ENCODE measurements around the gene AGMO.

DNA sequence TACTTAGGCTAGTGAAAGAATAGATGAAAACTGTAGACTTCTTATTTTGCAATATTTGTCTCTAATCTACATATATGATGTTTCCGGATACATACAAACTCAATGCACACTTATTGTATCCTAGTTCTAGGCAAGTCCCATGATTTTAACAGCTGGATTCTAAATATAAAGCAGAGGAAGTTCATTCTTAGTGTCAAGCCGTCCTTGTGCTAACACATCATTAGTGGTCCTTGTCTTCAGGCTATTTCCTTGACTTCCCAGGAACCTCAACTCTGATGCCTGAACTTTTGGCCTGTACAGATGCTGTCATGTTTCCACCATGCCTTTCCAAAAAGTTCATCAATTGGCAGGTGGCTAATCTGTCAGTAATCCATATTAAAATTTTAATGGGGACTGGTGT lies 357.4 kb downstream of the AGMO start:
- TF ChIP-seq EZH2 (IDR thresholded peaks at IDR 0.05; ENCODE audit: low read depth, low read length, severe bottlenecking): no peak
- TF ChIP-seq, protein P1, sequence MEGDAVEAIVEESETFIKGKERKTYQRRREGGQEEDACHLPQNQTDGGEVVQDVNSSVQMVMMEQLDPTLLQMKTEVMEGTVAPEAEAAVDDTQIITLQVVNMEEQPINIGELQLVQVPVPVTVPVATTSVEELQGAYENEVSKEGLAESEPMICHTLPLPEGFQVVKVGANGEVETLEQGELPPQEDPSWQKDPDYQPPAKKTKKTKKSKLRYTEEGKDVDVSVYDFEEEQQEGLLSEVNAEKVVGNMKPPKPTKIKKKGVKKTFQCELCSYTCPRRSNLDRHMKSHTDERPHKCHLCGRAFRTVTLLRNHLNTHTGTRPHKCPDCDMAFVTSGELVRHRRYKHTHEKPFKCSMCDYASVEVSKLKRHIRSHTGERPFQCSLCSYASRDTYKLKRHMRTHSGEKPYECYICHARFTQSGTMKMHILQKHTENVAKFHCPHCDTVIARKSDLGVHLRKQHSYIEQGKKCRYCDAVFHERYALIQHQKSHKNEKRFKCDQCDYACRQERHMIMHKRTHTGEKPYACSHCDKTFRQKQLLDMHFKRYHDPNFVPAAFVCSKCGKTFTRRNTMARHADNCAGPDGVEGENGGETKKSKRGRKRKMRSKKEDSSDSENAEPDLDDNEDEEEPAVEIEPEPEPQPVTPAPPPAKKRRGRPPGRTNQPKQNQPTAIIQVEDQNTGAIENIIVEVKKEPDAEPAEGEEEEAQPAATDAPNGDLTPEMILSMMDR (IDR thresholded peaks at IDR 0.05; ENCODE audit: control extremely low read depth in 1 of 3, insufficient read depth in 1 of 3, low read depth in 1 of 3, low read length in 3 of 3): no peak
- TF ChIP-seq POLR2AphosphoS5 (IDR thresholded peaks at IDR 0.05; ENCODE audit: low read depth, low read length): no peak
- no peak for TF ChIP-seq CREB1 (IDR thresholded peaks at IDR 0.05)
- no peak for TF ChIP-seq ATF3 (IDR thresholded peaks at IDR 0.05; ENCODE audit: insufficient read depth, low read depth, low read length)
- TF ChIP-seq POLR2A (IDR thresholded peaks at IDR 0.05; ENCODE audit: control extremely low read depth in 1 of 2, low read depth in 2 of 2, low read length in 2 of 2): no peak
- TF ChIP-seq HDAC2 (IDR thresholded peaks at IDR 0.05; ENCODE audit: borderline replicate concordance in 1 of 2, low read depth in 2 of 2, low read length in 2 of 2): no peak
- TF ChIP-seq YY1 (IDR thresholded peaks at IDR 0.05; ENCODE audit: low read depth, low read length): no peak
- no peak for TF ChIP-seq SIX5 (IDR thresholded peaks at IDR 0.05; ENCODE audit: low read depth, low read length)
